ENCODE measurements around the gene PGBD5. TPM values are rescaled to one million over a fixed set of nuclear protein-coding genes. Genes with fewer than 3 reads are reported as not detected.
A peak's percentile ranks its signal among the peaks of the same experiment; 100 is the strongest.

Gene PGBD5
- total and polyA plus RNA-seq, 9 of the 15 experiments (the other 6 are each of a cell fraction or from before 2014, with no cell fraction given), result under 0.01 to 0.40 (median 0.10) TPM; not detected in 3

DNA sequence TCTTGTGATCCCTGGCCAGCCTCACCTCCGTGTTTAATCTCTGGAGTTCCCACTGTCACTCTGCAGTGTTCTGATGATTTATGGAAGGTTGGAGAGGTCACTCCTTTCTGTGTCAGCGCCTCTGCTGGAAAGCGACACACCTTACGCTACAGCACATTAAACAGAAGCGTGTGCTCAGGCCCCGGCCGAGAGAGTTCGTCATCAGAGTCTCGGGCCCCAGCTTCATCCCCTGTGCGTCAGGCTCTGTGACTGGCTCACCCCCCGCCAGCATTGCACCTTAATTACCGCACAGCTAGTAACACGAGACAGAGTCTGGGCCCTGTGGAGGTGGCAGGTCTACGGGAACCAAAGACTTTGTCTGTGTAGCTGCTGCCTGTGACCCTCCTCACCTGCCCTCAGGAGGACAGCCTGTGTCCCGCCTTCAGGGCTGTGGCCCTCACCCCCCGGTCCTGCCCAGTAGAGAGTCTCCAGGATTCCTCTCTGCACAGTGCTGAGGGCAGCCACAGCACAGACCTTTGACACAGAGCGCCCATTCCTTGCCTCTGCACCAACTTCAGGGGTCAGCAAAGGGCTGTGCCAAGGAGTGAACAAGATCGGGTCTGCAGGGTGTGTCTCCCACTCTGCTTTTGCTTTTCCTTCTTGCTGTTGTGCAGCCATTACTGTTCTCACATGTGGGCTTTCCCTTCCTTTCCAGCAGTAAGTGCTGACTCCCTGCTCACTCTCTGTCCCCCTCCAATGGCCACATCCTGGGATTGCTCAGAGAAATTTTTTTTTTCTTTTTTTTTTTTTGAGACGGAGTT is 157.6 kb downstream of the PGBD5 start:
- intact Hi-C loops (cut with micrococcal nuclease), result no loop called here
- Histone ChIP-seq H2AFZ (ENCODE audit: low read depth, low read length) (peak overlapping the region; percentile 7; the same call in 1 of the 2 replicates), H3K9me1 (ENCODE audit: control insufficient read depth, insufficient read depth, low read length) (no peaks in the 10 kb centered on the region), H3K4me2 (ENCODE audit: insufficient read depth, low read length) (no peak overlapping the region), H3K9ac (ENCODE audit: insufficient read depth in 1 of 2, low read depth in 2 of 2, low read length in 2 of 2) (peak overlapping the region in 1 of 2 experiments; percentile 10; a peak in 1 of 4 replicates), H3K9me3 (replicated peaks; ENCODE audit: control insufficient read depth, insufficient read depth, low read depth, low read length) (no peaks in the 10 kb centered on the region), H3K4me1 (replicated peaks in 1 of 2; ENCODE audit: control insufficient read depth in 2 of 2, insufficient read depth in 2 of 2, low read length in 2 of 2) (peaks cover 9 to 14% of the 10 kb centered on the region in 2 experiments), H3K4me3 (no peak overlapping the region), H3K36me3 (ENCODE audit: control insufficient read depth, insufficient read depth, low read length) (peaks cover 75% of the 10 kb centered on the region; the same call in 2 of the 3 replicates), H3K79me2 (ENCODE audit: control insufficient read depth, insufficient read depth, low read length) (no peaks in the 10 kb centered on the region), H4K20me1 (replicated peaks; ENCODE audit: control insufficient read depth, insufficient read depth, low read length) (no peaks in the 10 kb centered on the region; the same call in 1 of the 2 replicates), H3K27ac (ENCODE audit: extremely low read depth, low read depth, low read length) (no peak overlapping the region; the same call in 2 of the 3 replicates), H3K27me3 (ENCODE audit: control insufficient read depth in 2 of 2, insufficient read depth in 2 of 2, low read length in 2 of 2) (no peaks in the 10 kb centered on the region)
- ChIA-PET CTCF (ENCODE audit: low intra/inter-chr PET ratio) (interaction anchor here (0.6 to 1.1 kb wide), 3 partner anchors 543 to 558 kb away, joined by 3 to 4 read pairs (median 3); no protein-coding TSS in a partner anchor), POLR2A (interaction anchor here (0.5 to 0.6 kb wide), 3 partner anchors 8 to 839 kb away, joined by 3 read pairs; no protein-coding TSS in a partner anchor)
- 67% methylated on average over 18 of the region's 19 CpGs for WGBS (ENCODE audit: insufficient coverage, low coverage, missing lambda C conversion rate)
- in situ Hi-C loops (cut with MboI), result no loop called here
- no TSS peak for BruUV-seq (replicated peaks)
- ATAC-seq (peak; percentile 89), FAIRE-seq (peak; percentile 82), DNase-seq (ENCODE audit: extremely low read depth in 1 of 4, low spot score in 3 of 4) (peak; percentile 49 to 80 (median 58))
- TF ChIP-seq POLR2B (IDR thresholded peaks at IDR 0.05; ENCODE audit: low read depth, partially characterized antibody) (no peak), THRAP3 (IDR thresholded peaks at IDR 0.05; ENCODE audit: borderline replicate concordance) (no peak), ARID2 (IDR thresholded peaks at IDR 0.05) (no peak), KLF1 (tag; IDR thresholded peaks at IDR 0.05) (no peak), CAMTA2 (CRISPR knock-in tag; conservative IDR thresholded peaks at IDR 0.05) (no peak), CBFA2T2 (conservative IDR thresholded peaks at IDR 0.05) (no peak), IRF2 (CRISPR knock-in tag; IDR thresholded peaks at IDR 0.05) (no peak)
- TF ChIP-seq, protein P1, sequence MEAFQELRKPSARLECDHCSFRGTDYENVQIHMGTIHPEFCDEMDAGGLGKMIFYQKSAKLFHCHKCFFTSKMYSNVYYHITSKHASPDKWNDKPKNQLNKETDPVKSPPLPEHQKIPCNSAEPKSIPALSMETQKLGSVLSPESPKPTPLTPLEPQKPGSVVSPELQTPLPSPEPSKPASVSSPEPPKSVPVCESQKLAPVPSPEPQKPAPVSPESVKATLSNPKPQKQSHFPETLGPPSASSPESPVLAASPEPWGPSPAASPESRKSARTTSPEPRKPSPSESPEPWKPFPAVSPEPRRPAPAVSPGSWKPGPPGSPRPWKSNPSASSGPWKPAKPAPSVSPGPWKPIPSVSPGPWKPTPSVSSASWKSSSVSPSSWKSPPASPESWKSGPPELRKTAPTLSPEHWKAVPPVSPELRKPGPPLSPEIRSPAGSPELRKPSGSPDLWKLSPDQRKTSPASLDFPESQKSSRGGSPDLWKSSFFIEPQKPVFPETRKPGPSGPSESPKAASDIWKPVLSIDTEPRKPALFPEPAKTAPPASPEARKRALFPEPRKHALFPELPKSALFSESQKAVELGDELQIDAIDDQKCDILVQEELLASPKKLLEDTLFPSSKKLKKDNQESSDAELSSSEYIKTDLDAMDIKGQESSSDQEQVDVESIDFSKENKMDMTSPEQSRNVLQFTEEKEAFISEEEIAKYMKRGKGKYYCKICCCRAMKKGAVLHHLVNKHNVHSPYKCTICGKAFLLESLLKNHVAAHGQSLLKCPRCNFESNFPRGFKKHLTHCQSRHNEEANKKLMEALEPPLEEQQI (IDR thresholded peaks at IDR 0.05), result no peak
- TF ChIP-seq, protein P2, sequence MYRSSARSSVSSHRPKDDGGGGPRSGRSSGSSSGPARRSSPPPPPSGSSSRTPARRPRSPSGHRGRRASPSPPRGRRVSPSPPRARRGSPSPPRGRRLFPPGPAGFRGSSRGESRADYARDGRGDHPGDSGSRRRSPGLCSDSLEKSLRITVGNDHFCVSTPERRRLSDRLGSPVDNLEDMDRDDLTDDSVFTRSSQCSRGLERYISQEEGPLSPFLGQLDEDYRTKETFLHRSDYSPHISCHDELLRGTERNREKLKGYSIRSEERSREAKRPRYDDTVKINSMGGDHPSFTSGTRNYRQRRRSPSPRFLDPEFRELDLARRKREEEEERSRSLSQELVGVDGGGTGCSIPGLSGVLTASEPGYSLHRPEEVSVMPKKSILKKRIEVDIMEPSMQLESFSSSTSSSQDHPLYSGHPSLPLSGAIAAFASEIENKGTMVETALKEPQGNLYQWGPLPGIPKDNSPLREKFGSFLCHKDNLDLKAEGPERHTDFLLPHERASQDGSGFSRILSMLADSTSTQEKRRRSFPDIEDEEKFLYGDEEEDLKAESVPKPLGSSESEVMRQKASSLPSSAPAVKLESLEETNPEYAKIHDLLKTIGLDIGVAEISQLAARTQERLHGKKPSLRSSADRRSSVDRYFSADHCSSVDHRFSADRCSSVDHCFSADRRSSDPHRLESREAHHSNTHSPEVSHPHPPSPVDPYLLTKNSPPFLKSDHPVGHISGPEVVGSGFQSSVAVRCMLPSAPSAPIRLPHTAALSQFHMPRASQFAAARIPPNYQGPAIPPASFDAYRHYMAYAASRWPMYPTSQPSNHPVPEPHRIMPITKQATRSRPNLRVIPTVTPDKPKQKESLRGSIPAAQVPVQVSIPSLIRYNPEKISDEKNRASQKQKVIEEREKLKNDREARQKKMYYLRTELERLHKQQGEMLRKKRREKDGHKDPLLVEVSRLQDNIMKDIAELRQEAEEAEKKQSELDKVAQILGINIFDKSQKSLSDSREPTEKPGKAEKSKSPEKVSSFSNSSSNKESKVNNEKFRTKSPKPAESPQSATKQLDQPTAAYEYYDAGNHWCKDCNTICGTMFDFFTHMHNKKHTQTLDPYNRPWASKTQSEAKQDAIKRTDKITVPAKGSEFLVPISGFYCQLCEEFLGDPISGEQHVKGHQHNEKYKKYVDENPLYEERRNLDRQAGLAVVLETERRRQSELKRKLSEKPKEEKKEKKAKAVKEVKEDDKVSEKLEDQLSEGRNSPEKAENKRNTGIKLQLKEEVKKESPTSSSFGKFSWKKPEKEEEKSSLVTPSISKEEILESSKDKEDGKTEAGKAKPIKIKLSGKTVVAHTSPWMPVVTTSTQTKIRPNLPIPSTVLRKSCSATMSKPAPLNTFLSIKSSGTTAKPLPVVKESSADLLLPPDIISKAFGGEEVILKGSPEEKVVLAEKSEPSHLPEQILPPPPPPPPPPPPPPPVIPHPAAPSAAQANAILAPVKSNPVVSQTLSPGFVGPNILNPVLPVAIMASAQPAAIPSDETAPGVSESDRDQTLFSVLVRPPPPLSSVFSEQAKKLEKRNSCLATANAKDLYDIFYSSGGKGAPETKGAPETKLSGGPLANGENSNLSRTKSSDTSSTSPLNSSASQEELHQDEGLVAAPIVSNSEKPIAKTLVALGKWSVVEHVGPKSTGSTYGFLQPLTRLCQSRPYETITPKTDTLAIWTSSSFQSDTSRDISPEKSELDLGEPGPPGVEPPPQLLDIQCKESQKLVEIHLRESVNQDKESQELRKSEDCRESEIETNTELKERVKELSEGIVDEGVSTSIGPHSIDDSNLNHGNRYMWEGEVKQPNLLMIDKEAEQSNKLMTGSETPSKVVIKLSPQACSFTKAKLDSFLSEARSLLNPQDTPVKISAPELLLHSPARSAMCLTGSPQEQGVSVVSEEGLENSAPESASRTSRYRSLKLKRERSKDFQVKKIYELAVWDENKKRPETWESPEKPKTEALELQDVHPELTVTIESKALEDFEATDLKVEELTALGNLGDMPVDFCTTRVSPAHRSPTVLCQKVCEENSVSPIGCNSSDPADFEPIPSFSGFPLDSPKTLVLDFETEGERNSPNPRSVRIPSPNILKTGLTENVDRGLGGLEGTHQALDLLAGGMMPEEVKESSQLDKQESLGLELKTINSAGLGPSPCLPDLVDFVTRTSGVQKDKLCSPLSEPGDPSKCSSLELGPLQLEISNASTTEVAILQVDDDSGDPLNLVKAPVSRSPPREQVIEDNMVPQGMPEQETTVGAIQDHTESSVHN (IDR thresholded peaks at IDR 0.05; ENCODE audit: borderline replicate concordance in 1 of 2, low read depth in 1 of 2), result no peak

Measured in K562 (cell line).